ENCODE measurements around the gene THBS3. TPM values are rescaled to one million over a fixed set of nuclear protein-coding genes. Genes with fewer than 3 reads are reported as not detected.
A peak's percentile ranks its signal among the peaks of the same experiment; 100 is the strongest.

The THBS3 gene
- total and polyA plus RNA-seq, 2 of the 13 experiments (the other 11 are each of a cell fraction or from before 2014, with no cell fraction given): 0.86 to 3.6 TPM

DNA sequence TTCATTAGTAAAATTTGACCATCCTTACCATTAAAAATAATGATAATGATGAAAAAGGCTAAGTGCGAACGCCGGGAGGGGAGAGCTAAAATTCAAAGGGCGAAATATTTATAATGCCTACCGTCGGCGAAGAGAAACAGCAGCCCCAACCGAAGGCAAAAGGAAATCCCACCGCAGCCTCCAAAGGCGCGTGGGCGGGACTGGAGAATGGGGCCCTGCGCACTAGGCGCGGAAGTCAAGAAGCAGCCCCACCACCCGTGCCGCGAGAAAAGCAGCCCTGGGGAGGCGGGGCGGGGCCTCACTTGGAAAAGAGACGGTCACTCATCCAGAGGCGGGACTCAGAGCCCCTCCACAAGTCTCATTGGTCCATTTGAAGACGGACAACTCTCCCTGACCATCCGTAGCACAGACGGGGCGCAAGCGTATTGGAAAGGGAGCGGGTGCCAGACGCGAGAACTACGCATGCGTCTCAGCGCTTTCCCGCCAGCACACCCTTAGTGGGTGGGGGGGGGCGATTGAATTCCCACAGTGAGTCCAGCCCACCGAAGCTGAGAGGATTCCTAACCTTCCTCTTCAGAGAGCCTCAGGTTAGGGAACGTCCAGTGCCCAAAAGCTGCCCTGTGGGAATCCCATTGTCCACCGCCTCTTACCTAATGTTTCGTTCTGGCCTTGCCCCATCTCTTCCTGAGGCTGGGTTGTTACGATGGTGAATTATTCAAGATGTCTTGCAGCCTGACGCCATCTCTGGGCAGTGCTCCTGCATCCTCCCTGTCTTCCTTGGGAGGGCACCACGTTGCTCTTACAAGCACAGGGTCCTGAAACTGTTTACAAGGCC, 19.8 kb upstream of the THBS3 start (continued):
- TF ChIP-seq, protein P1, sequence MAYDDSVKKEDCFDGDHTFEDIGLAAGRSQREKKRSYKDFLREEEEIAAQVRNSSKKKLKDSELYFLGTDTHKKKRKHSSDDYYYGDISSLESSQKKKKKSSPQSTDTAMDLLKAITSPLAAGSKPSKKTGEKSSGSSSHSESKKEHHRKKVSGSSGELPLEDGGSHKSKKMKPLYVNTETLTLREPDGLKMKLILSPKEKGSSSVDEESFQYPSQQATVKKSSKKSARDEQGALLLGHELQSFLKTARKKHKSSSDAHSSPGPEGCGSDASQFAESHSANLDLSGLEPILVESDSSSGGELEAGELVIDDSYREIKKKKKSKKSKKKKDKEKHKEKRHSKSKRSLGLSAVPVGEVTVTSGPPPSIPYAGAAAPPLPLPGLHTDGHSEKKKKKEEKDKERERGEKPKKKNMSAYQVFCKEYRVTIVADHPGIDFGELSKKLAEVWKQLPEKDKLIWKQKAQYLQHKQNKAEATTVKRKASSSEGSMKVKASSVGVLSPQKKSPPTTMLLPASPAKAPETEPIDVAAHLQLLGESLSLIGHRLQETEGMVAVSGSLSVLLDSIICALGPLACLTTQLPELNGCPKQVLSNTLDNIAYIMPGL (CRISPR knock-in tag; IDR thresholded peaks at IDR 0.05; ENCODE audit: borderline replicate concordance in 1 of 2, low read depth in 1 of 2): peak; percentile 23 to 36; a peak in 1 of 4 replicates
- TF ChIP-seq GFI1 (CRISPR knock-in tag; IDR thresholded peaks at IDR 0.05; ENCODE audit: borderline replicate concordance): no peak
- no peak for TF ChIP-seq HNRNPUL1 (IDR thresholded peaks at IDR 0.05; ENCODE audit: low read depth, low read length)
- TF ChIP-seq SUZ12 (IDR thresholded peaks at IDR 0.05; ENCODE audit: low read depth, low read length): no peak
- no peak for TF ChIP-seq FOXC1 (CRISPR knock-in tag; IDR thresholded peaks at IDR 0.05; ENCODE audit: borderline replicate concordance)
- TF ChIP-seq, protein P2, sequence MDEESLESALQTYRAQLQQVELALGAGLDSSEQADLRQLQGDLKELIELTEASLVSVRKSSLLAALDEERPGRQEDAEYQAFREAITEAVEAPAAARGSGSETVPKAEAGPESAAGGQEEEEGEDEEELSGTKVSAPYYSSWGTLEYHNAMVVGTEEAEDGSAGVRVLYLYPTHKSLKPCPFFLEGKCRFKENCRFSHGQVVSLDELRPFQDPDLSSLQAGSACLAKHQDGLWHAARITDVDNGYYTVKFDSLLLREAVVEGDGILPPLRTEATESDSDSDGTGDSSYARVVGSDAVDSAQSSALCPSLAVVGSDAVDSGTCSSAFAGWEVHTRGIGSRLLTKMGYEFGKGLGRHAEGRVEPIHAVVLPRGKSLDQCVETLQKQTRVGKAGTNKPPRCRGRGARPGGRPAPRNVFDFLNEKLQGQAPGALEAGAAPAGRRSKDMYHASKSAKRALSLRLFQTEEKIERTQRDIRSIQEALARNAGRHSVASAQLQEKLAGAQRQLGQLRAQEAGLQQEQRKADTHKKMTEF (CRISPR knock-in tag; IDR thresholded peaks at IDR 0.05): peak; percentile 50; the same call in 1 of the 2 replicates
- no peak for TF ChIP-seq FIP1L1 (IDR thresholded peaks at IDR 0.05; ENCODE audit: borderline replicate concordance, insufficient read depth, low read depth, low read length)
- TF ChIP-seq, protein P3, sequence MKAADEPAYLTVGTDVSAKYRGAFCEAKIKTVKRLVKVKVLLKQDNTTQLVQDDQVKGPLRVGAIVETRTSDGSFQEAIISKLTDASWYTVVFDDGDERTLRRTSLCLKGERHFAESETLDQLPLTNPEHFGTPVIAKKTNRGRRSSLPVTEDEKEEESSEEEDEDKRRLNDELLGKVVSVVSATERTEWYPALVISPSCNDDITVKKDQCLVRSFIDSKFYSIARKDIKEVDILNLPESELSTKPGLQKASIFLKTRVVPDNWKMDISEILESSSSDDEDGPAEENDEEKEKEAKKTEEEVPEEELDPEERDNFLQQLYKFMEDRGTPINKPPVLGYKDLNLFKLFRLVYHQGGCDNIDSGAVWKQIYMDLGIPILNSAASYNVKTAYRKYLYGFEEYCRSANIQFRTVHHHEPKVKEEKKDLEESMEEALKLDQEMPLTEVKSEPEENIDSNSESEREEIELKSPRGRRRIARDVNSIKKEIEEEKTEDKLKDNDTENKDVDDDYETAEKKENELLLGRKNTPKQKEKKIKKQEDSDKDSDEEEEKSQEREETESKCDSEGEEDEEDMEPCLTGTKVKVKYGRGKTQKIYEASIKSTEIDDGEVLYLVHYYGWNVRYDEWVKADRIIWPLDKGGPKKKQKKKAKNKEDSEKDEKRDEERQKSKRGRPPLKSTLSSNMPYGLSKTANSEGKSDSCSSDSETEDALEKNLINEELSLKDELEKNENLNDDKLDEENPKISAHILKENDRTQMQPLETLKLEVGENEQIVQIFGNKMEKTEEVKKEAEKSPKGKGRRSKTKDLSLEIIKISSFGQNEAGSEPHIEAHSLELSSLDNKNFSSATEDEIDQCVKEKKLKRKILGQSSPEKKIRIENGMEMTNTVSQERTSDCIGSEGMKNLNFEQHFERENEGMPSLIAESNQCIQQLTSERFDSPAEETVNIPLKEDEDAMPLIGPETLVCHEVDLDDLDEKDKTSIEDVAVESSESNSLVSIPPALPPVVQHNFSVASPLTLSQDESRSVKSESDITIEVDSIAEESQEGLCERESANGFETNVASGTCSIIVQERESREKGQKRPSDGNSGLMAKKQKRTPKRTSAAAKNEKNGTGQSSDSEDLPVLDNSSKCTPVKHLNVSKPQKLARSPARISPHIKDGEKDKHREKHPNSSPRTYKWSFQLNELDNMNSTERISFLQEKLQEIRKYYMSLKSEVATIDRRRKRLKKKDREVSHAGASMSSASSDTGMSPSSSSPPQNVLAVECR (CRISPR knock-in tag; IDR thresholded peaks at IDR 0.05; ENCODE audit: borderline replicate concordance): peak; percentile 77
- TF ChIP-seq, protein P4, sequence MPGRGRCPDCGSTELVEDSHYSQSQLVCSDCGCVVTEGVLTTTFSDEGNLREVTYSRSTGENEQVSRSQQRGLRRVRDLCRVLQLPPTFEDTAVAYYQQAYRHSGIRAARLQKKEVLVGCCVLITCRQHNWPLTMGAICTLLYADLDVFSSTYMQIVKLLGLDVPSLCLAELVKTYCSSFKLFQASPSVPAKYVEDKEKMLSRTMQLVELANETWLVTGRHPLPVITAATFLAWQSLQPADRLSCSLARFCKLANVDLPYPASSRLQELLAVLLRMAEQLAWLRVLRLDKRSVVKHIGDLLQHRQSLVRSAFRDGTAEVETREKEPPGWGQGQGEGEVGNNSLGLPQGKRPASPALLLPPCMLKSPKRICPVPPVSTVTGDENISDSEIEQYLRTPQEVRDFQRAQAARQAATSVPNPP (CRISPR knock-in tag; IDR thresholded peaks at IDR 0.05): no peak
- TF ChIP-seq ZFAT (CRISPR knock-in tag; conservative IDR thresholded peaks at IDR 0.05): no peak
- TF ChIP-seq SALL2 (CRISPR knock-in tag; IDR thresholded peaks at IDR 0.05): 0 out of 2 replicates have a peak, but pooled peaks have one; percentile 55
- TF ChIP-seq TBX2 (CRISPR knock-in tag; IDR thresholded peaks at IDR 0.05; ENCODE audit: borderline replicate concordance): peak; percentile 12; the same call in 1 of the 2 replicates
- TF ChIP-seq, protein P5, sequence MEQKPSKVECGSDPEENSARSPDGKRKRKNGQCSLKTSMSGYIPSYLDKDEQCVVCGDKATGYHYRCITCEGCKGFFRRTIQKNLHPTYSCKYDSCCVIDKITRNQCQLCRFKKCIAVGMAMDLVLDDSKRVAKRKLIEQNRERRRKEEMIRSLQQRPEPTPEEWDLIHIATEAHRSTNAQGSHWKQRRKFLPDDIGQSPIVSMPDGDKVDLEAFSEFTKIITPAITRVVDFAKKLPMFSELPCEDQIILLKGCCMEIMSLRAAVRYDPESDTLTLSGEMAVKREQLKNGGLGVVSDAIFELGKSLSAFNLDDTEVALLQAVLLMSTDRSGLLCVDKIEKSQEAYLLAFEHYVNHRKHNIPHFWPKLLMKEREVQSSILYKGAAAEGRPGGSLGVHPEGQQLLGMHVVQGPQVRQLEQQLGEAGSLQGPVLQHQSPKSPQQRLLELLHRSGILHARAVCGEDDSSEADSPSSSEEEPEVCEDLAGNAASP (CRISPR knock-in tag; IDR thresholded peaks at IDR 0.05; ENCODE audit: borderline replicate concordance): 0 out of 2 replicates have a peak, but pooled peaks have one; percentile 46
- TF ChIP-seq, protein P6, sequence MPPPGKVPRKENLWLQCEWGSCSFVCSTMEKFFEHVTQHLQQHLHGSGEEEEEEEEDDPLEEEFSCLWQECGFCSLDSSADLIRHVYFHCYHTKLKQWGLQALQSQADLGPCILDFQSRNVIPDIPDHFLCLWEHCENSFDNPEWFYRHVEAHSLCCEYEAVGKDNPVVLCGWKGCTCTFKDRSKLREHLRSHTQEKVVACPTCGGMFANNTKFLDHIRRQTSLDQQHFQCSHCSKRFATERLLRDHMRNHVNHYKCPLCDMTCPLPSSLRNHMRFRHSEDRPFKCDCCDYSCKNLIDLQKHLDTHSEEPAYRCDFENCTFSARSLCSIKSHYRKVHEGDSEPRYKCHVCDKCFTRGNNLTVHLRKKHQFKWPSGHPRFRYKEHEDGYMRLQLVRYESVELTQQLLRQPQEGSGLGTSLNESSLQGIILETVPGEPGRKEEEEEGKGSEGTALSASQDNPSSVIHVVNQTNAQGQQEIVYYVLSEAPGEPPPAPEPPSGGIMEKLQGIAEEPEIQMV (CRISPR knock-in tag; IDR thresholded peaks at IDR 0.05; ENCODE audit: low read depth): no peak
